Astrocyte (in vitro differentiated cells and primary cell): ENCODE measurements around the gene SLC9A3. TPM values are rescaled to one million over a fixed set of nuclear protein-coding genes. Genes with fewer than 3 reads are reported as not detected.

Experiments
- DNase-seq: peaks from one replicate; pipeline ENCODE4 v3.0.0-alpha.2; 2010; ENCODE audit warnings: low read depth
- FAIRE-seq: peaks from 2 replicates; lab custom pipeline; 2011; peaks lifted over from hg19 to GRCh38; lab: Jason Lieb, UNC
- H2AFZ ChIP-seq: 2 replicates; pipeline ENCODE4 v1.6.0; 2012; ENCODE audit warnings: low read depth, low read length, inconsistent platforms
- H3K27ac ChIP-seq: 2 replicates; pipeline ENCODE4 v1.5.1; 2011; ENCODE audit warnings: low read depth, low read length, inconsistent platforms
- H3K27me3 ChIP-seq: 2 replicates; pipeline ENCODE4 v1.6.0; 2011; ENCODE audit warnings: low read length, inconsistent platforms; ENCODE audit not compliant: insufficient read depth
- H3K36me3 ChIP-seq: 2 replicates; pipeline ENCODE4 v1.5.1; 2011; ENCODE audit warnings: low read length, inconsistent platforms; ENCODE audit not compliant: insufficient read depth
- H3K4me1 ChIP-seq: 2 replicates; pipeline ENCODE4 v1.5.1; 2011; ENCODE audit warnings: low read length, inconsistent platforms; ENCODE audit not compliant: insufficient read depth
- H3K4me2 ChIP-seq: 2 replicates; pipeline ENCODE4 v1.6.0; 2012; ENCODE audit warnings: low read length, inconsistent platforms
- H3K4me3 ChIP-seq: 2 replicates; pipeline ENCODE4 v1.5.1; 2011; ENCODE audit warnings: low read depth, mild to moderate bottlenecking, low read length, inconsistent platforms; ENCODE audit not compliant: insufficient read depth
- H3K79me2 ChIP-seq: 2 replicates; pipeline ENCODE4 v1.6.0; 2012; ENCODE audit warnings: mild to moderate bottlenecking, low read length, inconsistent platforms; ENCODE audit not compliant: insufficient read depth
- H3K9ac ChIP-seq: 2 replicates; pipeline ENCODE4 v1.6.0; 2012; ENCODE audit warnings: mild to moderate bottlenecking, low read length, inconsistent platforms
- H3K9me3 ChIP-seq: 2 replicates; pipeline ENCODE4 v1.5.1; 2012; ENCODE audit warnings: low read depth, mild to moderate bottlenecking, low read length, inconsistent platforms; ENCODE audit not compliant: insufficient read depth
- H4K20me1 ChIP-seq: 2 replicates; pipeline ENCODE4 v1.6.0; 2012; ENCODE audit warnings: low read length, inconsistent platforms; ENCODE audit not compliant: insufficient read depth
- H3K27ac Mint-ChIP-seq: one replicate; pipeline ENCODE4 v1.8.0; 2021; ENCODE audit warnings: mild to moderate bottlenecking, mixed read lengths; ENCODE audit not compliant: unreplicated experiment
- H3K27me3 Mint-ChIP-seq: one replicate; pipeline ENCODE4 v1.8.0; 2021; ENCODE audit warnings: low read depth, mixed read lengths; ENCODE audit not compliant: unreplicated experiment
- H3K36me3 Mint-ChIP-seq: one replicate; pipeline ENCODE4 v1.8.0; 2021; ENCODE audit warnings: low read depth, mixed read lengths; ENCODE audit not compliant: unreplicated experiment
- H3K4me1 Mint-ChIP-seq: one replicate; pipeline ENCODE4 v1.8.0; 2021; ENCODE audit warnings: low read depth, mixed read lengths; ENCODE audit not compliant: unreplicated experiment
- H3K4me3 Mint-ChIP-seq: one replicate; pipeline ENCODE4 v1.8.0; 2021; ENCODE audit warnings: mild to moderate bottlenecking, moderate library complexity, mixed read lengths; ENCODE audit not compliant: unreplicated experiment
- H3K9me3 Mint-ChIP-seq: one replicate; pipeline ENCODE4 v1.8.0; 2021; ENCODE audit warnings: mild to moderate bottlenecking, mixed read lengths; ENCODE audit not compliant: unreplicated experiment
- CTCF ChIP-seq: IDR thresholded peaks from 2 replicates; pipeline ENCODE4 v1.5.1; 2011; ENCODE audit warnings: low read depth, mild to moderate bottlenecking, inconsistent platforms, low read length, moderate library complexity; ENCODE audit not compliant: insufficient read depth
- EZH2 ChIP-seq: IDR thresholded peaks from 2 replicates; pipeline ENCODE4 v1.6.1; 2012; ENCODE audit warnings: mild to moderate bottlenecking, low read length, inconsistent platforms; ENCODE audit not compliant: insufficient read depth
- total RNA-seq: library from RNA; stranded (reverse); gene quantifications from 2 replicates; pipeline ENCODE4 v1.2.1, GENCODE V29; 2021

Gene SLC9A3
- total RNA-seq, 1 donor from 2014 or later, result 1.0 TPM

- Histone ChIP-seq H3K27ac (no peak overlapping the region), H4K20me1 (no peaks in the 10 kb centered on the region), H3K9me3 (no peaks in the 10 kb centered on the region), H3K79me2 (no peaks in the 10 kb centered on the region), H3K4me3 (no peak overlapping the region), H3K27me3 (peaks cover 26% of the 10 kb centered on the region), H3K4me2 (no peak overlapping the region), H3K9ac (no peak overlapping the region), H2AFZ (no peak overlapping the region), H3K4me1 (no peaks in the 10 kb centered on the region), H3K36me3 (no peaks in the 10 kb centered on the region)
- H3K4me3 Mint-ChIP-seq, result no peak overlapping the region
- H3K4me1 Mint-ChIP-seq, result no peaks in the 10 kb centered on the region
- no peak overlapping the region for H3K27ac Mint-ChIP-seq
- no peaks in the 10 kb centered on the region for H3K9me3 Mint-ChIP-seq
- no peaks in the 10 kb centered on the region for H3K36me3 Mint-ChIP-seq
- DNase-seq (no peak), FAIRE-seq (no peak)
- peaks cover 55% of the 10 kb centered on the region for H3K27me3 Mint-ChIP-seq
- TF ChIP-seq EZH2 (no peak), CTCF (no peak)
These were observed 12.8 kb upstream of the SLC9A3 start for GRCh38 chr5:537098-537497.

GRCh38 chr5:535846-536698, 11.8 kb upstream of the SLC9A3 start:
- TF ChIP-seq CTCF (no peak), EZH2 (no peak)
- Histone ChIP-seq H4K20me1 (no peaks in the 10 kb centered on the region), H3K79me2 (no peaks in the 10 kb centered on the region), H2AFZ (no peak overlapping the region), H3K27me3 (peaks cover 36% of the 10 kb centered on the region), H3K4me2 (no peak overlapping the region), H3K27ac (no peak overlapping the region), H3K4me1 (no peaks in the 10 kb centered on the region), H3K9ac (no peak overlapping the region), H3K9me3 (no peaks in the 10 kb centered on the region), H3K36me3 (no peaks in the 10 kb centered on the region), H3K4me3 (no peak overlapping the region)
- no peaks in the 10 kb centered on the region for H3K36me3 Mint-ChIP-seq
- no peak for FAIRE-seq
- H3K27me3 Mint-ChIP-seq, result peaks cover 57% of the 10 kb centered on the region
- no peaks in the 10 kb centered on the region for H3K4me1 Mint-ChIP-seq
- no peak overlapping the region for H3K27ac Mint-ChIP-seq
- no peak overlapping the region for H3K4me3 Mint-ChIP-seq
- DNase-seq, result no peak
- H3K9me3 Mint-ChIP-seq, result no peaks in the 10 kb centered on the region
